ENCODE measurements around the gene FAM163B.
"Not testable (repeated sequence)": the region's sequence is repeated elsewhere in the genome, so short reads cannot be mapped to it uniquely, and the experiment has no call there.

Gene FAM163B

GRCh38 chr9:133568186-133568585 is 41.0 kb downstream of the FAM163B start (continued):
- TF ChIP-seq PATZ1 (tag by site-specific recombination; IDR thresholded peaks at IDR 0.05) (no peak), ELK4 (IDR thresholded peaks at IDR 0.05; ENCODE audit: borderline replicate concordance, low read depth, low read length) (no peak)
- TF ChIP-seq, protein P1, sequence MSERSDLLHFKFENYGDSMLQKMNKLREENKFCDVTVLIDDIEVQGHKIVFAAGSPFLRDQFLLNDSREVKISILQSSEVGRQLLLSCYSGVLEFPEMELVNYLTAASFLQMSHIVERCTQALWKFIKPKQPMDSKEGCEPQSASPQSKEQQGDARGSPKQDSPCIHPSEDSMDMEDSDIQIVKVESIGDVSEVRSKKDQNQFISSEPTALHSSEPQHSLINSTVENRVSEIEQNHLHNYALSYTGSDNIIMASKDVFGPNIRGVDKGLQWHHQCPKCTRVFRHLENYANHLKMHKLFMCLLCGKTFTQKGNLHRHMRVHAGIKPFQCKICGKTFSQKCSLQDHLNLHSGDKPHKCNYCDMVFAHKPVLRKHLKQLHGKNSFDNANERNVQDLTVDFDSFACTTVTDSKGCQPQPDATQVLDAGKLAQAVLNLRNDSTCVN (tag by site-specific recombination; optimal IDR thresholded peaks at IDR 0.05): no peak

GRCh38 chr9:133566817-133567216 is 42.4 kb downstream of the FAM163B start:
- CTCF ChIA-PET: no interaction called here
- Histone ChIP-seq H3K4me3 (ENCODE audit: low read depth, low read length) (no peak overlapping the region), H3K27ac (ENCODE audit: extremely low read depth, low read depth, low read length) (no peak overlapping the region), H3K4me1 (ENCODE audit: control insufficient read depth, insufficient read depth, low read length) (no peaks in the 10 kb centered on the region), H3K36me3 (ENCODE audit: control insufficient read depth in 2 of 2, insufficient read depth in 1 of 2, low read length in 2 of 2) (no peaks in the 10 kb centered on the region), H3K9me3 (ENCODE audit: control insufficient read depth, insufficient read depth, low read depth, low read length) (no peaks in the 10 kb centered on the region)
- TF ChIP-seq ZNF473 (tag by site-specific recombination; IDR thresholded peaks at IDR 0.05) (no peak), ZNF19 (tag by site-specific recombination; IDR thresholded peaks at IDR 0.05; ENCODE audit: low read depth) (no peak), ZNF571 (tag by site-specific recombination; IDR thresholded peaks at IDR 0.05) (no peak), ZBTB20 (tag by site-specific recombination; IDR thresholded peaks at IDR 0.05) (no peak)
- POLR2A ChIA-PET: no interaction called here

DNA sequence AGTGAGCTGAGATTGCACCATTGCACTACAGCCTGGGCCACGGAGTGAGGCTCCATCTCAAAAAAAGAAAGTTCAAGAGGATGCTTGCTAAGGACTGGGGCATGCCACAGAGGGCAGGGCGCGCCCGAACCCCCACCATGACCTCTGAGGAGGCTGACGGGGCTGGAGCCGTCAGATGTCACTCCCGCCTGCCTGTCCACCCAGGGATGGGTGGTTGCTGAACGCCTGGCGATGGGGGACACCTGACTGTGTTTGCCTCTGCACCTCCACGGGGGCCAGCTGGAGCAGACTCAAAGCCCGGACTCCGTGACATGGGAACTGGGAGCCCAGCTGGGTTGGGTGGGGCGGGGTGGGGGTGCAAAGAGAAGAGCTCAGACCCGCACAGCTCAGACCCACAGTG is 42.8 kb downstream of the FAM163B start:
- ChIA-PET CTCF (no interaction called here), POLR2A (no interaction called here)
- Histone ChIP-seq H3K36me3 (ENCODE audit: control insufficient read depth in 2 of 2, insufficient read depth in 1 of 2, low read length in 2 of 2) (no peaks in the 10 kb centered on the region), H3K27ac (ENCODE audit: extremely low read depth, low read depth, low read length) (no peak overlapping the region), H3K9me3 (ENCODE audit: control insufficient read depth, insufficient read depth, low read depth, low read length) (no peaks in the 10 kb centered on the region), H3K4me1 (ENCODE audit: control insufficient read depth, insufficient read depth, low read length) (no peaks in the 10 kb centered on the region), H3K4me3 (ENCODE audit: low read depth, low read length) (no peak overlapping the region)
- TF ChIP-seq, protein P2, sequence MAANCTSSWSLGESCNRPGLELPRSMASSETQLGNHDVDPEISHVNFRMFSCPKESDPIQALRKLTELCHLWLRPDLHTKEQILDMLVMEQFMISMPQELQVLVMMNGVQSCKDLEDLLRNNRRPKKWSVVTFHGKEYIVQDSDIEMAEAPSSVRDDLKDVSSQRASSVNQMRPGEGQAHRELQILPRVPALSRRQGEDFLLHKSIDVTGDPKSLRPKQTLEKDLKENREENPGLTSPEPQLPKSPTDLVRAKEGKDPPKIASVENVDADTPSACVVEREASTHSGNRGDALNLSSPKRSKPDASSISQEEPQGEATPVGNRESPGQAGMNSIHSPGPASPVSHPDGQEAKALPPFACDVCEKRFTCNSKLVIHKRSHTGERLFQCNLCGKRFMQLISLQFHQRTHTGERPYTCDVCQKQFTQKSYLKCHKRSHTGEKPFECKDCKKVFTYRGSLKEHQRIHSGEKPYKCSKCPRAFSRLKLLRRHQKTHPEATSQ (tag by site-specific recombination; IDR thresholded peaks at IDR 0.05): no peak
- no peak for TF ChIP-seq SP3 (tag by site-specific recombination; IDR thresholded peaks at IDR 0.05)

DNA sequence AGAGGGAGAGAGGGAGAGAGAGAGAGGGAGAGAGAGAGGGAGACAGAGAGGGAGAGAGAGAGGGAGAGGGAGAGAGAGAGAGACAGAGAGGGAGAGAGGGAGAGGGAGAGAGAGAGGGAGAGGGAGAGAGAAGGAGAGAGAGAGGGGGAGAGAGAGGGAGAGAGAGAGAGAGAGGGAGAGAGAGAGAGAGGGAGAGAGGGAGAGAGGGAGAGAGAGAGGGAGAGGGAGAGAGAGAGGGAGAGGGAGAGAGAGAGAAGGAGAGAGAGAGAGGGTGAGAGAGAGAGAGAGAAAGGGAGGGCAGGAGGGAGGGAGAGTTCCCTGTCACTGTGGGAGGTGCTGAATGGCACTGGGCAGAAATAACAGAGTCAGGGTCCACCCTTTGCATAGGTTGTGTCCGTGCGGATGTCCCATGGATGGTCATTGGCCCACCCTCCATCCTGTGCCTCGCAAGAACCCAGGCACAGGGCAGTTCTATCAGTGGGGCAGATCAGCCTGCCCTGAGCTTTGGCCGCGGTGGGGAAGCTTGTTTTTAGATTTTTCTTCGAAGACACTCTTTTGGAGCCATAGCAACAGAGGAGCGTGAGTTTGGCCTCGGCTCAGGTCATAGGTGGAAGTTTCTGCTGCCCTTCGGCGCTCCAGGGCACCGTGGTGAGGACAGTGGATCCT is 44.6 kb downstream of the FAM163B start:
- no peaks in the 10 kb centered on the region for H3K36me3 ChIP-seq (ENCODE audit: control insufficient read depth in 2 of 2, insufficient read depth in 1 of 2, low read length in 2 of 2)
- TF ChIP-seq IKZF3 (tag by site-specific recombination; IDR thresholded peaks at IDR 0.05): no peak
- no peak for TF ChIP-seq ZNF530 (tag by site-specific recombination; IDR thresholded peaks at IDR 0.05; ENCODE audit: low read depth)
- TF ChIP-seq ZNF596 (tag by site-specific recombination; IDR thresholded peaks at IDR 0.05): peak; percentile 94
- peak; percentile 47; the same call in 1 of the 2 replicates for TF ChIP-seq ZNF366 (tag by site-specific recombination; conservative IDR thresholded peaks at IDR 0.05)
- TF ChIP-seq PRDM1 (tag by site-specific recombination; IDR thresholded peaks at IDR 0.05): peak; percentile 25; the same call in 1 of the 2 replicates
- 0 out of 2 replicates have a peak, but pooled peaks have one; percentile 46 for TF ChIP-seq ZNF169 (tag by site-specific recombination; IDR thresholded peaks at IDR 0.05)
- H3K9me3 ChIP-seq (ENCODE audit: control insufficient read depth, insufficient read depth, low read depth, low read length): no peaks in the 10 kb centered on the region
- POLR2A ChIA-PET: no interaction called here
- H3K4me3 ChIP-seq (ENCODE audit: low read depth, low read length): no peak overlapping the region
- CTCF ChIA-PET: interaction anchor here (1.0 kb wide), 1 partner anchor 33 kb away, joined by 4 read pairs; no protein-coding TSS in a partner anchor
- no peak overlapping the region for H3K27ac ChIP-seq (ENCODE audit: extremely low read depth, low read depth, low read length)
- H3K4me1 ChIP-seq (ENCODE audit: control insufficient read depth, insufficient read depth, low read length): no peaks in the 10 kb centered on the region

DNA sequence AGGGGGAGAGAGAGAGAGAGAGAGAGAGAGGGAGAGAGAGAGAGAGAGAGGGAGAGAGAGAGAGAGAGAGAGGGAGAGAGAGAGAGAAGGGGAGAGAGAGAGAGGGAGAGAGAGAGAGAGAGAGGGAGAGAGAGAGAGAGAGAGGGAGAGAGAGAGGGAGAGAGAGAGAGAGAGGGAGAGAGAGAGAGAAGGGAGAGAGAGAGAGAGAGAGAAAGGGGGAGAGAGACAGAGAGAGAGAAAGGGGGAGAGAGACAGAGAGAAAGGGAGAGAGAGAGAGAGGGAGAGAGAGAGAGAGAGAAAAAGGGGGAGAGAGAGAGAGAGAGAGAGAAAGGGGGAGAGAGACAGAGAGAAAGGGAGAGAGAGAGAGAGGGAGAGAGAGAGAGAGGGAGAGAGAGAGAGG is 45.4 kb downstream of the FAM163B start:
- H3K36me3 ChIP-seq (ENCODE audit: control insufficient read depth in 2 of 2, insufficient read depth in 1 of 2, low read length in 2 of 2); H3K27ac ChIP-seq (ENCODE audit: extremely low read depth, low read depth, low read length); CTCF ChIA-PET; H3K9me3 ChIP-seq (ENCODE audit: control insufficient read depth, insufficient read depth, low read depth, low read length); H3K4me1 ChIP-seq (ENCODE audit: control insufficient read depth, insufficient read depth, low read length); H3K4me3 ChIP-seq (ENCODE audit: low read depth, low read length); POLR2A ChIA-PET: not testable (repeated sequence)
